Measurements from ENCODE around the gene NCAPG2.

Gene NCAPG2

DNA sequence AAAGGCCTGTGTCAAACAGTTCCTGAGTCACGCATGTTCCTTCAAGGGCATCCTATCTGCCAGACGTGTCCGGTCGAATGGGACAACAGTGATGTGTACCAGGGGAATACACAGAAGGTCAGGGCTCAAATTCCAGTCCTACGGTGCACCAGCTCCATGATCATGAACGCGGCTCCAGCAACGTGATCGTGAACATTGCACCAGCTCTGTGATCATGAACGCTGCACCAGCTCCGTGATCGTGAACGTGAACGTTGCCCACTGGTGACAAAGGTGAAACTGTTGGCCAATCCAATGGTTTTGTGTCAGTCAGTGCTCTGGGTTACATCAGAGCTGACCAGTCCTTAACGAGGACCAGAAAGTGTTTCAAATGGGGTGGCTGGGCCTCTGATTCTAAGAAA, 112.7 kb downstream of the NCAPG2 start:
- no peak for DNase-seq

DNA sequence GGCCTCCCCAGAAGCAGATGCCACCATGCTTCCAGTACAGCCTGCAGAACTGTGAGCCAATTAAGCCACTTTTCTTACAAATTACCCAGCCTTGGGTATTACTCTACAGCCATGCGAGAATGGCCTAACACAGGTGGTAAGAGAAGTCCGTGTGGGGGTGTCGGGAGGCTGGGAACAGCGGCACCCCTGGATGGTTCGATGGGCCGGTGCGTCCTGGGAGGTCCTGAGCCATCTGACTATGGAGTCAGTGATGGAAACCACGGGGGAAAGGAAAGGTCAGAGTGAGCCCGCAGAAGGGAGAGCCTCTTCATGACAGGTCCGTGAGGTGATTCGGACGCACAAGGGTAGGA, 114.4 kb downstream of the NCAPG2 start:
- no peak for DNase-seq

DNA sequence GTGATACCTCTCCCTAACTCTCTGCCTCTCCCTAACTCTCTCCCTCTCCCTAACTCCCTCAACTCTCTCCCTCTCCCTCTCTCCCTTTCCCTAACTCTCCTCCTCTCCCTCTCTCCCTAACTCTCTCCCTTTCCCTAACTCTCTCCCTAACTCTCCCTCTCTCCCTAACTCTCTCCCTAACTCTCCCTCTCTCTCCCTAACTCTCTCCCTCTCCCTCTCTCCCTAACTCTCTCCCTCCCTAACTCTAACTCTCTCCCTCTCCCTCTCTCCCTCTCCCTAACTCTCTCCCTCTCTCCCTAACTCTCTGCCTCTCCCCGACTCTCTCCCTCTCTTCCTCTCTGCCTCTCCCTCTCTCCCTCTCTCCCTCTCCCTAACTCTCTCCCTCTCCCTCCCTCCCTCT, 115.0 kb downstream of the NCAPG2 start:
- DNase-seq = no peak

DNA sequence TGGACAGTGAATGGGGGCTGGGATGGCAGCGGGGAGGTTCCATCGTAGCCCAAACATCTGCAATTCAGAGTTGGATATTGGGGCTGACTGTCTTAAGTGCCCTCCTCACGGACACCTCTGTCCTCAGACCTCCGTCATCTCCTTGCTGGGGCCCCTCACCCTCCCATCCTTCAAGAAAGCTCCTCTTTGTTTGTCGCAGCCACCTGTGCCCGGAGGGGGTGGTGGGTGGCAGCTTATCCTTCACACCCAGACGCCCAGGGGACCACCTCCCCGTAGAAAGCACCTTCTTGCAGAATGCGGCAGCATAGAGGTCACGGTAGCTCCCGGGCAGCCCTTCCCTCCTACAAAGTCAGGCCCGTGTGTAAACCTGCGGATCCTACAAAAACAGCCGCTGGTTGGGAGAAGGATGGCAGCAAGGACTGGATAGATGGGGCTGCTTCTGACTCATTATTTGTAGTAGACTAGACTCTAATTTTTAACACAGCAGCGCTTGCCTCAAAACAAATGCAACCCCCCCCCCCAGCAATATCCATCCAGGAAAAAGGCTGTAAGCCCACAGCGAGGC, 115.6 kb downstream of the NCAPG2 start:
- no peak for DNase-seq

DNA sequence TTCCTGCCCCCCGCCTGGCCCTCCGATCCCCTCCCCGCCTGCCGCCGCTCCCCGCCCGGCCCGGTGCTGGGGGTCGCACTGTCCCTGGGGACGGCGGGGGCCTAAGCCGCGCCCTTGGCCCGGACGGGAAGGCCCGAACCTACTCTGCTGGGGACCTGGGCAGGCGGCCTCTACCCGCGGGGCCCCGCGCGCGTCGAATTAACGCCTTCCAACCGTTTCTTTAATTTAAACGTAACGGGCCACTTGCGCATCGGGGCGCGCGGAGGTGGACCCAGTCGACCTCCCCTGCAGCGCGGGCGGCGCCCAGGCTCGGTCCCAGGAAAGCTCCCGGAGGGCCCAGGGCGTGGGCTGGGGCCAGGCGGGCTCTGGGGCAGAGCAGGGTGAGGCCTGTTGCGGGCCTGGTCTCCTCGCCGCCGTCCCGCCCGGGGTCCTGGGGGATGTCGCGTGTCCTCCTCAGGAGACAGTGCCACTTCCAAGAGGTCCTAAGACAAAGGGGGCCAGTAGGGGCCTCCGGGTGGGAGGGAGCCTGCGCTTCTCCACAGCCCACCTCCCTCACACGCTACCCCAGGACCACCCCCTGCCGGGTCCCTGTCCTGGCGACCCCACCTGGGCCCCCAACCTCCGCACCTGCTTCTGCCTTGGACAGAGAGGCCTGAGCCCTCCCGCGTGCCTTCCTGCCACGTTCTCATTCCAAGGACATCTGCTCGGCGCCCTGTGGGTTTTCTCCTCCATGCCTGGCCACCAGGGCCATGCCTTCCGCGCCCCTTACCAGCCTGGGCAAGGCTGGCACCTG, 116.3 kb downstream of the NCAPG2 start:
- DNase-seq = no peak

DNA sequence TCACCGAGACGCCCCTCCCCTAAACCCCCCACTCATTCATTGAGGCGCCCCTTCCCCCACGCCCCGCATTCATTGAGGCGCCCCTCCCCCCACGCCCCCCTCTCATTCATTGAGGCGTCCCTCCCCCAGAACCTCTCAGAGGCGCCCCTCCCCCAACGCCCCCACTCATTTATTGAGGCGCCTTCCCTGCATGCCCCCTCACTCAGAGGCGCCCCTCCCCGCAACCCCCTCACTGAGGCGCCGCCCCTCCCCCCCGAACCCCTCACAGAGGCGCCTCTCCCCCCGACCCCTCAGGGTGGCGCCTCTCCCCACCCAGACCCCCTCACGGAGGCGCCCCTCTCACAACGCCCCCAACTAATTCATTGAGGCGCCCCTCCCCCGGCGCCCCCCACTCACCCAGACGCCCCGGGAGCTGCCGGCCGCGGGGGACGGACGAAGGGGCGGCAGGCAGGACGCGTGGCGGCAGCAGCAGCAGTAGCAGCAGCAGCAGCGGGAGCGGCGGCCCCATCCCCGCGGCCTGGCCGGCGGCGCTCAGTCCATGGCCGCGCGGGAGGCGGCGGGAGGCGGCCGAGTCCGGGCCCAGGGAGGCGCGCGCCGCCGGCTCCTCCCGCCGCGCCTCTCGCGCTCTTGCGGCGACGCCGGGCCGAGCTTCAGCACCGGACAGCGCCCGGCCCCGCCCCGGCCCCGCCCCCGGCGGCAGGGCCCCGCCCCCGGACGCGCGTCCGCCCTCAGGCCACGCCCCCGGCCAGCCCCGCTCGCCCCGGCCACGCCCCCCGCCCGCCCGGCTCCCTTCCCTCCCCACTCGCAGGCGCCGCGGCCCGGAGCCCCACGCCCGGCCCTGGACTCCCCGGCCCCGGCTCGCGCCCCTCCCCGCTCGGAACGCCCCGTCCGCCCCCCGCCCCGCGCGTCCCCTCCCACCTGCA, 117.2 kb downstream of the NCAPG2 start, which contains the start of gene PTPRN2:
Gene PTPRN2, minus strand, starts transcription at position 662 of the 923 bp plus-strand sequence.
- peak; percentile 79 for DNase-seq

DNA sequence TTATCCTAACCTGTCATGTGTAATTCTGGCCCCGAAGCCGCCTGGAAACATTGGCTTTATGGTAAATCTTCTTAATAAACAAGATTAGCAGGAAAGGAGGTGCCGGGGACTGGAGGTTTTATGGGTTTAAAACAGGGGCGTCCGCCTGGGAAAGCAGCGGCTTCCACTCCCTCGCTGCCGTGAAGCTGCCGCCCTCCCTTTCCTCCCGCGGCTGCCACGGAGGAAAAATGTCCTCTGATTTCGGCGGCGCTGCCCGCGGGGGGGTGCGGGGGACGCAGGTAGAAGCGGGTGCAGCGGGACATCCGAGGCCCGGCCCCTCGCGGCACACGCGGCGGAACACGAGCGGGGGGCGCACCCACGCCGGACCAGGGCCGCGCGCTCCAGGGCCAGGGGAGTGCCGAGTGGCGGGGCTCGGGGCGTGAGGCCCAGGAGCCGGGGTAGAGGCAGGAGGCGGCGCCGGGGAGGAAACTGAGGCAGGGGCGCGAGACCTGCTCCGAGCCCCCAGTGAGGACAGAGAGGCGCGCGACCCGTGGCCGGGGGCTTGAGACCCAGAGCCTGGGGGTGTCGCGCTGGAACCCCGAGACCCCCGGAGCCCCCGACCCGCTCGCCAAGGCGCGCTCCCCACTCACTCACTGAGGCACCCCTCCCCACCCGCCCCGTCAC, 118.0 kb downstream of the NCAPG2 start:
- peak; percentile 39 for DNase-seq

DNA sequence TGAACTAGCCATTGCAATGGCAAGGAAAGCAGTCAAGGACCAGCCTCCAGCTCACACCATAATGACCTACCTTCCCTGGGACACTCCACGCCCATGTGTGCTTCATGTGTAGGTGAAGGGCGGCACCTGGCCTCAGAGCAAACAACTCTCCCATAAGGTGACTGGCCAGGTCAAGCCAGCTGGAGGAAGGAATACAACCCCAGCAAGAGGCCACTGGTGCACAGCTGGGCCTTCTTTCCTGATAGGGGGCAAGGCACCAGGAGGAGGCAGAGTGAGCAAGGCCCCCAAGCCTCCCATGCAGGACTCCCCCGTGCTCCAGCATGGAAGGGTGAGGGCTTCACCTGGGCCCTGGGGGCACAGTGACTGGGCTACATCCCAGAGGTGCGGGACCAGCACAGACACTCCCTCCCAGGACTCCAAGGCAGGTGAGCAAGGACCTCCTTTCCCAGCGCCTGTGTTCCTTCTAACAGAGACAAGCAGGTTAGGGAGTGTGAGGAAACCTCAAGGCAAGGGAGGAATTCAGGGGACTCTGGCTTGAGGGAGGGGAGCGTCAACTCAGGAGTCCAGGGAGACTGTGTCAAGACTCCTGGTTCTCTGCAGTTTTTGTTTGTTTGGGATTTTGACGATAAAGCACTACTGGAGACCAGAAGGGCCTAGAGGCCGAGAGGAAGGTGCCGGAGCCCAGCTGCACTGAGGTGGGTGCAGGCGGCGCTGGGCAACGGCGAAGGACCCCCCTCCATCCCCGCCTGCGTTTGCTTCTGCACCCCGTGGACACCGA, 118.7 kb downstream of the NCAPG2 start:
- DNase-seq = no peak

DNA sequence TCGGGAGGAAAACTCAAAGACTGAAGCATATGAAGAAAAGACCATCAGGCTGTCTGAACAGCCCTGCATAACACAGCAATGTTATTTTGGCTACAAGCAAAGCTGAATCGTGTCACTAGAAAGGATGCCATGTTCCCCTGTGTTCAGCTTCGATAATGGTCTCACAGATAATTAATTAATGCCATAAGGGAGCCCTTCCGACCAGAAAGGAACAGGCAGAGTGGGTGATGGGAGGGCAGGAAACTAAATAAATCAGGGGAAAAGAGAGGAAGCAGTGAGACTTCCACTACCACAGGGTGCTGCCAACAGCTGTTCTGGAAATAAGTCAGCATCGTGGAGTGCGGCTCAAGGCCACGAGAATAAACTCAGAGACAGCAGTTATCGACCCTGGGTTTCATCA, 120.2 kb downstream of the NCAPG2 start:
- no peak for DNase-seq

DNA sequence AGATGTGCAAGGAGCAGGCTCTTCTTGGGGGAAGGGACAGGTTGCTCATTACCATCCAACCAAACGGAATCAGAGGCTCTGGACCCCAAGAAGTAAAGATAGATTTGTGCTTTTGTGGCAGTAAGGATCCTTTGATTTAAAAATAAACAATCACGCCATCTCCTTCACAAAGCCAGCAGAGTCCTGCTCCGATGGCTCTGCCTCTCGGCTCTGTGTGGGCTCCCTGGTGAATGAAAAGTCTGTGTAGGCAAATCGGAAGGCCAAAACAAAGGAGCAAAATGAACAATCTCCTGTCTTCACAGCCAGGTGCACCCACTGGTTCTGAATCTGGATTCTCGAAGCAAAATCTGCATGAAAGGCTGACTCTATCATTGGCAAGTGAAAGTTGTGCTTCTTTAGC, 120.8 kb downstream of the NCAPG2 start:
- peak; percentile 45 for DNase-seq

DNA sequence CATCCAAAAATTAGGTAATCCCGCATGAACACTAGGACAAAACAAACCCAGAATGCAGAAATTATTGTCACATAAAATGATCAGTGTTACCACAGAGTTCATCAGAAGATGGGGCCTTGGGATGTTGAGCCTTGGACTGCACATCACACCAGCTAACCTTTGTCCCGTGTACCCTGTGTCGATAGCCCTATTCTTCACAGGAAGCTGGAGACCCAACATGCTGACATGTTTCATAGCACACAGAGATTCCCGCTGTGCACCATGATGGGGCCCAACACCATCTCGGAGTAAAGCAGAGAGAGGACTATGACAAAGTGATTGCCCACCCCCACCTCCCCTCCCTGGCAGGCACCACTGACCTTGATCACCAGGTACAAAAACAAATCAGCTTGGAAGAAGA, 121.5 kb downstream of the NCAPG2 start:
- DNase-seq = no peak

DNA sequence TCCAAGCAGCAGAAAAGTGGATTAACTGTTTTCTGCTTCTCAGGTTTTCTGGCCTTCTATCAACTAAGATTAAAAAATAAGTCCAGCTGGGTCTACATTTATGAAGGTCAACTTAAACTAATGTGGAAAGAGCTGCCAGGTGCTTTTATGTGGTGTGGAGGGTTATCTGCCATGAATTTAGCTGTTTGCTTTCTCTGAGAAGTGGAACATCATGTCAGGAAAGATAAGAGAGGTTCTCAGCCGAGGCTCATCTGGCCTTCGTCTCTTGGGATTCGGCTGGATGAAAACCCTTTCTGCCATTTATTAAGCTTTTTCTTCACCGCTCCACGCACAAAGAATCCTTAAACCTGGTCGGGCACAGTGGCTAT, 122.5 kb downstream of the NCAPG2 start:
- peak; percentile 78 for DNase-seq

DNA sequence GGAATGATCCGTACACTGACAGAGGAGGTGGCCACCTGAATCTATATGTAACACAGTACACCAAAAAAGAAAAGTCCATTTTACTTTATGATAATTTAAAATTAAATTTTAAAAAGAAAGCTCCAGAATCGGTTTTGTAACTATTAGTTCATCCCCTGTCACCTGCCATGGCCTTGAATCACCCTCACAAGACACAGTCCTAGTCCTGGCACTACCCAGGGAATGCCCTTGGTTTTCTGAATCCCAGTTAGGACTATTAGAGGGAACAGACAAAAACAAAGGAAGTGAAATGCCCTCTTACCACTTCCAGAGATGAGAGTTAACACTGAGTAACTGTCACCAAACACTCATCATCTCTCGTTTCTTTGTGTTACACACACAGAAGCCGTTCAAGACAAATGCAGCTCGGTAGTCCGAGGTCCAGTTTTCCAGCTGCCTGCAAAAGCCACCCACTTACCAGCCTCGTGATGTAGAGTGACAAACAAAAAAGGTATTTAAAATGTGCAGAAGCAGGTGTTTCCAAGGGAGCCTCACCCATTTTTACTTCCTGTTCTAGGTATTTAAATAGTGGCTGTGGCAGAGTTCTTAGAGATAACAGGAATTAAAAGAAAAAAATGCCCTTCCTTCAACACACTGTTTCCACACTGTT, 123.0 kb downstream of the NCAPG2 start:
- DNase-seq = peak; percentile 92
